PC-9 (cell line): Measurements from ENCODE around the gene UGT2B28.
"Not testable (repeated sequence)": the region's sequence is repeated elsewhere in the genome, so short reads cannot be mapped to it uniquely, and the experiment has no call there.

Experiments
- CTCF ChIP-seq: fragments of 200-600 bp; sonication (generic); conservative IDR thresholded peaks from 2 replicates; pipeline ENCODE4 v1.6.1; 2017; ENCODE audit warnings: mixed run types, antibody characterized with exemption, mild to moderate bottlenecking, moderate library complexity
- EZH2 ChIP-seq: fragments of 200-600 bp; sonication (generic); IDR thresholded peaks from 2 replicates; pipeline ENCODE4 v1.8.0; 2017; ENCODE audit warnings: antibody characterized with exemption, low read depth

- not testable (repeated sequence) for TF ChIP-seq CTCF, EZH2
Measured at GRCh38 chr4:69343114-69343513, 62.8 kb downstream of the UGT2B28 start.
